Suppressor macrophage treated with lipopolysaccharide for 1 hour (primary cell): ENCODE data around the gene DTL.

Experiments
- DNase-seq, 3 donors: peaks; one replicate each; pipeline ENCODE4 v3.0.0-alpha.2; 2020 to 2022

The DTL gene

GRCh38 chr1:212135166-212135565 is 99.6 kb downstream of the DTL start:
- DNase-seq = no peak

- DNase-seq = no peak
Observed at GRCh38 chr1:212137854-212138253, 102.3 kb downstream of the DTL start.

- DNase-seq = no peak
Observed at GRCh38 chr1:212138457-212138856, 102.9 kb downstream of the DTL start.

GRCh38 chr1:212139526-212140135 is 104.1 kb downstream of the DTL start:
- no peak for DNase-seq

GRCh38 chr1:212141404-212141803 is 105.9 kb downstream of the DTL start:
- no peak for DNase-seq

GRCh38 chr1:212142883-212143530 is 107.5 kb downstream of the DTL start:
- DNase-seq = no peak

DNA sequence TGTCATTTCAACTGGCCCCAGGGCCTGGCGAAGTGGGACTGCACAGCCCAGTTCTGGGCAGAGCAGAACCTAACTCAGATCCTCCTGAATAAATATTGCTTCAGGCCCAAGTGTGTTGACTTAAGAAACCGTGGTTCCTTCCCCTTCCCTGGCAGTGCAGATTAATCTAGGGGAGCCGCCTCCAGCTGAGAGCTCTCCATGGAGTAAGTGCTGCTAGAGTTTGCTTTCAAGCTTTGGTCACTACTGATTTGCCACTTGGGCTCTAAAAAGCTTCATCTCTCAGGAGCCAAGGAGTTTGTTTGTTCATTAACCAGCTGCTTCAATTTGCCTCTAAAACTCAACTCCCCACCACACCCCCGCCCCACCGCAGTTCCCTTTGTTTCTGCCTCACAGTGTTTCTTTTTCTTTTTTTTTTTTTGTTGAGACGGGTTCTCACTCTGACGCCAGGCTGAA is 112.1 kb downstream of the DTL start:
- DNase-seq = no peak

DNA sequence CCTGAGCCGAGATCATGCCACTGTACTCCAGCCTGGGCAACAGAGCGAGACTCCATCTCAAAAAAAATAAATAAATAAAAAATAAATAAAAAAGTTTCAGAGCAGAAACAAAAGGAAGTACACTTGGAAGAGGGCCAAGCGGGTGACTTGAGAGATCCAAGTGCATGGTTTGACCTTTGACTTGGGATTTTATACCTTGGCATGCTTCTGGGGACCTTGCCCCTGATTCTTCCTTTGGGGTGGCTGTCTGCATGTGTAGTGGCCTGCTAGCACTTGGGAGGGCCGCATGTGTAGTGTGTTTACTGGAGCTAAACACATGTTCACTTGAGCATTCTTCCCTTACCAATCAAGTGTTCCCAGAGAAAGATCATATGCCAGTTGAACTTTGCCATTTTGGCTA is 114.0 kb downstream of the DTL start:
- DNase-seq = no peak

- peak in 1 of 3 donors; percentile 15 for DNase-seq
Observed at GRCh38 chr1:212152308-212152693, 116.8 kb downstream of the DTL start.

DNA sequence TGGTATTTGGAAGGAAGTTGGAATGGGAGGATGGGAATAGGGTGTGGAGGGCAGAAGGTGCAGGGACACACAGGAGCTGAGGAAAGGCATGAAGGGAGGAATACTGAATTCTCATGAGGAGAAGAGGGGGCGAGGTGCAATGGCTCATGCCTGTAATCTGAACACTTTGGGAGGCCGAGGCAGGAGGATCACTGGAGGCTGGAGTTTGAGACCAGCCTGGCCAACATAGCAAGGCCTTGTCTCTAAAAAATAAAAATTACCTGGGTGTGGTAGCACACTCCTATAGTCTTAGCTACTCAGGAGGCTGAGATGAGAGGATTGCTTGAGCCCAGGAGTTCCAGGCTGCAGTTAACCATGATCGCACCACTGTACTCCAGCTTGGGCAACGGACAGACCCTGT is 117.3 kb downstream of the DTL start:
- DNase-seq = no peak

- DNase-seq = peak in 2 of 3 donors; percentile 21 to 27
Observed at GRCh38 chr1:212153635-212154034, 118.1 kb downstream of the DTL start.
